HCT116 (cell line): ENCODE results near the gene PLA2G12B. TPM values are rescaled to one million over a fixed set of nuclear protein-coding genes. Genes with fewer than 3 reads are reported as not detected.

Source experiments
- ATAC-seq: fragments of 200-7000 bp; cut with Tn5 transposase; 2 replicates; pipeline ENCODE4 v1.9.1; 2020; ENCODE audit warnings: mild to moderate bottlenecking, moderate library complexity
- BruUV-seq: library from RNA; stranded (reverse); fragments of 400-500 nt; replicated peaks from 2 replicates; lab custom pipeline; 2021; lab: Mats Ljungman, UMichigan
- CTCF ChIA-PET: fragments of 300-600 bp; sonication (Branson Sonifier 250); formaldehyde crosslinking; loops from one replicate; lab custom pipeline; 2021; ENCODE audit warnings: antibody characterized with exemption; lab: Charles Lee
- POLR2A ChIA-PET: fragments of 300-600, 350-600 bp; sonication (Branson Sonifier 250); formaldehyde crosslinking; loops from one replicate; lab custom pipeline; 2021; ENCODE audit warnings: antibody characterized with exemption; lab: Charles Lee
- RAD21 ChIA-PET, 2 experiments: fragments of 300-600 bp; sonication (Branson Sonifier 250); formaldehyde crosslinking; loops; one replicate each; lab custom pipeline; 2023; ENCODE audit warnings: low total read pairs in 2 of 2; ENCODE audit not compliant: uncharacterized antibody in 2 of 2, unreplicated experiment in 2 of 2, low non-redundant PET in 1 of 2; lab: Charles Lee
- DNase-seq: peaks from one replicate; pipeline ENCODE4 v3.0.0-alpha.2; 2010; ENCODE audit warnings: low read depth, low spot score
- H2AFZ ChIP-seq: fragments of 200-600 bp; shearing (Covaris generic), sonication (generic); 2 replicates; pipeline ENCODE4 v1.6.1; 2017; ENCODE audit warnings: low read depth, mixed run types, mixed read lengths, antibody characterized with exemption, low read length; ENCODE audit not compliant: poor library complexity, severe bottlenecking
- H3K27ac ChIP-seq: 2 replicates; pipeline ENCODE4 v1.5.1; 2012; ENCODE audit warnings: low read depth, low read length
- H3K27me3 ChIP-seq: fragments of 200-600 bp; sonication (generic); 2 replicates; pipeline ENCODE4 v1.6.1; 2016; ENCODE audit warnings: mixed run types, low read length, mixed read lengths; ENCODE audit not compliant: insufficient read depth
- H3K36me3 ChIP-seq, 2 experiments: fragments of 200-500 bp in 1 of 2; fragments of 200-600 bp in 1 of 2; sonication (Bioruptor generic) in 1 of 2; sonication (generic) in 1 of 2; 2 replicates each; pipeline versions ENCODE4 v1.5.1 to v1.6.1; 2014 to 2016; ENCODE audit warnings: low read length in 2 of 2, inconsistent platforms in 1 of 2, mixed read lengths in 1 of 2, mixed run types in 1 of 2; ENCODE audit not compliant: insufficient read depth in 2 of 2, control insufficient read depth in 1 of 2
- H3K4me1 ChIP-seq, 2 experiments: fragments of 200-600 bp in 1 of 2; sonication (generic) in 1 of 2; 2 replicates each; pipeline versions ENCODE4 v1.5.1 to v1.6.1; 2012 to 2017; ENCODE audit warnings: low read length in 2 of 2, inconsistent platforms in 1 of 2, mild to moderate bottlenecking in 1 of 2, mixed read lengths in 1 of 2, mixed run types in 1 of 2, moderate library complexity in 1 of 2; ENCODE audit not compliant: insufficient read depth in 2 of 2, control insufficient read depth in 1 of 2
- H3K4me2 ChIP-seq: fragments of 200-600 bp; sonication (generic); 2 replicates; pipeline ENCODE4 v1.6.1; 2017; ENCODE audit warnings: mixed run types, low read length, mixed read lengths
- H3K4me3 ChIP-seq, 2 experiments: fragments of 200-600 bp in 1 of 2; sonication (generic) in 1 of 2; replicated peaks in 1 of 2; 2 replicates each; pipeline ENCODE4 v1.5.1; 2011 to 2016; ENCODE audit warnings: low read length in 2 of 2, control low read depth in 1 of 2, low read depth in 1 of 2, mild to moderate bottlenecking in 1 of 2, mixed read lengths in 1 of 2, mixed run types in 1 of 2
- H3K79me2 ChIP-seq: fragments of 200-600 bp; sonication (generic); 2 replicates; pipeline ENCODE4 v1.6.1; 2017; ENCODE audit warnings: mild to moderate bottlenecking, mixed run types, low read length, moderate library complexity, mixed read lengths; ENCODE audit not compliant: insufficient read depth
- H3K9ac ChIP-seq: fragments of 200-600 bp; sonication (generic); 2 replicates; pipeline ENCODE4 v1.6.1; 2016; ENCODE audit warnings: low read length, mixed read lengths
- H3K9me2 ChIP-seq: fragments of 200-600 bp; sonication (generic), shearing (Covaris generic); 2 replicates; pipeline ENCODE4 v1.6.1; 2017; ENCODE audit warnings: mixed run types, mild to moderate bottlenecking, moderate library complexity; ENCODE audit not compliant: insufficient read depth
- H3K9me3 ChIP-seq, 2 experiments: fragments of 200-500 bp in 1 of 2; fragments of 200-600 bp in 1 of 2; sonication (Bioruptor generic) in 1 of 2; sonication (generic) in 1 of 2; 2 replicates each; pipeline ENCODE4 v1.6.1; 2014 to 2017; ENCODE audit warnings: low read length in 2 of 2, mixed read lengths in 2 of 2, inconsistent platforms in 1 of 2, low read depth in 1 of 2, mild to moderate bottlenecking in 1 of 2, mixed run types in 1 of 2, moderate library complexity in 1 of 2; ENCODE audit not compliant: control insufficient read depth in 1 of 2, insufficient read depth in 1 of 2
- H4K20me1 ChIP-seq: fragments of 200-600 bp; sonication (generic), shearing (Covaris generic); 2 replicates; pipeline ENCODE4 v1.6.1; 2017; ENCODE audit warnings: mixed run types, mild to moderate bottlenecking, moderate library complexity; ENCODE audit not compliant: insufficient read depth
- CBX3 ChIP-seq: IDR thresholded peaks from 2 replicates; pipeline ENCODE4 v1.6.1; 2012; ENCODE audit warnings: low read depth
- EZH2phosphoT487 ChIP-seq: fragments of 200-600 bp; IDR thresholded peaks from 2 replicates; pipeline ENCODE4 v1.6.1; 2018; ENCODE audit warnings: antibody characterized with exemption, borderline replicate concordance
- JUND ChIP-seq: IDR thresholded peaks from 2 replicates; pipeline ENCODE4 v1.6.1; 2012
- MAX ChIP-seq: IDR thresholded peaks from 2 replicates; pipeline ENCODE4 v1.6.1; 2012
- RAD21 ChIP-seq: IDR thresholded peaks from 2 replicates; pipeline ENCODE4 v1.6.1; 2012; ENCODE audit warnings: low read depth, mild to moderate bottlenecking
- SIN3A ChIP-seq: IDR thresholded peaks from 2 replicates; pipeline ENCODE4 v1.6.1; 2012; ENCODE audit warnings: low read depth
- ZFX ChIP-seq: fragments of 450-650 bp; IDR thresholded peaks from 2 replicates; pipeline ENCODE4 v1.6.1; 2017
- intact Hi-C: fragments of 100-400 bp; cut with micrococcal nuclease; formaldehyde crosslinking; loops from 2 replicates; pipeline ENCODE4 v1.10.0; 2022
- total RNA-seq: library from RNA; stranded (reverse); gene quantifications from one replicate; pipeline ENCODE4 v1.2.1, GENCODE V29; 2021; ENCODE audit not compliant: unreplicated experiment

The PLA2G12B gene
- total RNA-seq, 1 experiment from 2014 or later = not detected

GRCh38 chr10:72889391-72889831 is 65.2 kb downstream of the PLA2G12B start:
- Histone ChIP-seq H3K4me2 (no peak overlapping the region), H3K9ac (no peak overlapping the region), H3K4me1 (no peaks in the 10 kb centered on the region), H3K9me2 (no peaks in the 10 kb centered on the region), H3K9me3 (no peaks in the 10 kb centered on the region), H3K27ac (no peak overlapping the region), H2AFZ (no peak overlapping the region), H4K20me1 (no peaks in the 10 kb centered on the region), H3K36me3 (0 out of 4 replicates have a peak, but pooled peaks cover 0 to 2% of the 10 kb centered on the region in 2 experiments), H3K4me3 (no peak overlapping the region), H3K27me3 (no peaks in the 10 kb centered on the region), H3K79me2 (no peaks in the 10 kb centered on the region)
- ChIA-PET RAD21 (no interaction called here), POLR2A (no interaction called here), CTCF (interaction anchor here (0.9 kb wide), 1 partner anchor 172 kb away, joined by 3 read pairs; no protein-coding TSS in a partner anchor)
- no peak for ATAC-seq
- BruUV-seq = no TSS peak
- DNase-seq = no peak
- TF ChIP-seq JUND = no peak
- no peak for TF ChIP-seq EZH2phosphoT487
- no peak for TF ChIP-seq MAX
- TF ChIP-seq ZFX = no peak
- no peak for TF ChIP-seq CBX3
- TF ChIP-seq SIN3A = no peak
- intact Hi-C loops = no loop called here

GRCh38 chr10:72888151-72888638 is 66.4 kb downstream of the PLA2G12B start:
- H3K27ac ChIP-seq = no peak overlapping the region
- CTCF ChIA-PET = no interaction called here
- RAD21 ChIA-PET = no interaction called here
- H3K79me2 ChIP-seq = no peaks in the 10 kb centered on the region
- H3K4me1 ChIP-seq = no peaks in the 10 kb centered on the region
- no peaks in the 10 kb centered on the region for H3K9me2 ChIP-seq
- H3K9ac ChIP-seq = no peak overlapping the region
- H2AFZ ChIP-seq = no peak overlapping the region
- H4K20me1 ChIP-seq = no peaks in the 10 kb centered on the region
- intact Hi-C loops = no loop called here
- no peaks in the 10 kb centered on the region for H3K9me3 ChIP-seq
- H3K4me3 ChIP-seq = no peak overlapping the region
- BruUV-seq = no TSS peak
- H3K4me2 ChIP-seq = no peak overlapping the region
- ATAC-seq (no peak), DNase-seq (no peak)
- H3K27me3 ChIP-seq = no peaks in the 10 kb centered on the region
- H3K36me3 ChIP-seq = 0 out of 4 replicates have a peak, but pooled peaks cover 0 to 2% of the 10 kb centered on the region in 2 experiments
- TF ChIP-seq EZH2phosphoT487 (no peak), CBX3 (no peak), RAD21 (no peak)
- POLR2A ChIA-PET = interaction anchor here (0.6 kb wide), 1 partner anchor 15 kb away, joined by 5 read pairs; no protein-coding TSS in a partner anchor
